SK-N-SH treated with all-trans-retinoic acid at 6 μM for 48 hours (cell line): ENCODE results near the gene AKNA.
"Not testable (repeated sequence)": the region's sequence is repeated elsewhere in the genome, so short reads cannot be mapped to it uniquely, and the experiment has no call there.

ENCODE experiments used
- ATAC-seq: fragments of 200-7000 bp; cut with Tn5 transposase; 3 replicates; pipeline ENCODE4 v1.9.1; 2020; ENCODE audit warnings: mild to moderate bottlenecking, moderate library complexity
- BACH2 ChIP-seq: fragments of 250-450 bp; sonication (Bioruptor Pico); IDR thresholded peaks from 2 replicates; pipeline ENCODE4 v1.9.0; 2021; ENCODE audit warnings: mild to moderate bottlenecking, borderline replicate concordance
- ESRRG ChIP-seq: fragments of 250-450 bp; sonication (Bioruptor Pico); IDR thresholded peaks from 2 replicates; pipeline ENCODE4 v1.6.1; 2021; ENCODE audit warnings: mild to moderate bottlenecking
- OSR1 ChIP-seq: fragments of 250-450 bp; sonication (Bioruptor Pico); IDR thresholded peaks from 2 replicates; pipeline ENCODE4 v1.8.0; 2022; ENCODE audit warnings: moderate library complexity, mild to moderate bottlenecking, inconsistent platforms
- PPARA ChIP-seq: fragments of 250-450 bp; sonication (Bioruptor Pico); IDR thresholded peaks from 2 replicates; pipeline ENCODE4 v1.5.0; 2020; ENCODE audit warnings: mild to moderate bottlenecking, borderline replicate concordance
- ZC3H10 ChIP-seq: fragments of 250-450 bp; sonication (Bioruptor Pico); IDR thresholded peaks from 2 replicates; pipeline ENCODE4 v1.5.1; 2021; ENCODE audit warnings: mild to moderate bottlenecking, moderate library complexity
- ZFP3 ChIP-seq: fragments of 250-450 bp; sonication (Bioruptor Pico); IDR thresholded peaks from 2 replicates; pipeline ENCODE4 v1.5.0; 2020; ENCODE audit warnings: mild to moderate bottlenecking, moderate library complexity
- ZNF565 ChIP-seq: fragments of 450-650 bp; formaldehyde crosslinking; conservative IDR thresholded peaks from 2 replicates; pipeline ENCODE4 v1.5.0; 2020; ENCODE audit warnings: low read depth, mild to moderate bottlenecking, moderate library complexity
- ZNF70 ChIP-seq: fragments of 450-650 bp; formaldehyde crosslinking; IDR thresholded peaks from 2 replicates; pipeline ENCODE4 v1.5.0; 2020; ENCODE audit warnings: mild to moderate bottlenecking, moderate library complexity
- ZNF8 ChIP-seq: fragments of 450-650 bp; formaldehyde crosslinking; IDR thresholded peaks from 2 replicates; pipeline ENCODE4 v1.5.0; 2020; ENCODE audit warnings: mild to moderate bottlenecking, moderate library complexity
- TF ChIP-seq, protein P1 (sequence below): fragments of 250-450 bp; sonication (Bioruptor Pico); IDR thresholded peaks from 2 replicates; pipeline ENCODE4 v1.8.0; 2021; ENCODE audit warnings: low read depth, mild to moderate bottlenecking, moderate library complexity, borderline replicate concordance
- TF ChIP-seq, protein P2 (sequence below): fragments of 250-450 bp; sonication (Bioruptor Pico); IDR thresholded peaks from 2 replicates; pipeline ENCODE4 v1.5.1; 2020; ENCODE audit warnings: low read depth, mild to moderate bottlenecking, moderate library complexity
- TF ChIP-seq, protein P3 (sequence below): fragments of 250-450 bp; sonication (Bioruptor Pico); IDR thresholded peaks from 2 replicates; pipeline ENCODE4 v1.8.0; 2020; ENCODE audit warnings: mild to moderate bottlenecking, moderate library complexity, borderline replicate concordance
- TF ChIP-seq, protein P4 (sequence below): fragments of 250-450 bp; sonication (Bioruptor Pico); IDR thresholded peaks from 2 replicates; pipeline ENCODE4 v1.5.0; 2020; ENCODE audit warnings: mild to moderate bottlenecking, moderate library complexity

The AKNA gene

DNA sequence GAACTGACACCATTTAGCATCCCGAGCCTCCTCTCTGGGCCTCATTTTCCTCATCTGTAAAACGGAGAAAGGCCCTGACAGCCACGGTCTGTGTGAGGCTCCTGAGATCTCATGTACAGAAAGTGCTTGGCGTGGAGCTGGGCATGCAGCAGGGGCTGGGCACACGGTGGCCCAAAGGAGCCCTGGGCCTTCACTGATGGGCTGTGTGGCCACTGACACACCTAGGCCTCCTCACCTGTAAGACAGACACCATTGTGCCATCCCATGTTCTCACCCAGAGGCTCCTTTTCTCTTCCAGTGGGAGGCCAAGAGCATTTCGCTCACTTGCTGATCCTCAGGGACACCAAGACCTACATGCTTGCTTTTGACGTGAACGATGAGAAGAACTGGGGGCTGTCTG is 63.3 kb downstream of the AKNA start:
- TF ChIP-seq OSR1 (CRISPR knock-in tag) (no peak), ZFP3 (CRISPR knock-in tag) (no peak), ZNF8 (CRISPR knock-in tag) (no peak), ESRRG (CRISPR knock-in tag) (no peak), ZNF70 (CRISPR knock-in tag) (no peak)
- TF ChIP-seq, protein P1, sequence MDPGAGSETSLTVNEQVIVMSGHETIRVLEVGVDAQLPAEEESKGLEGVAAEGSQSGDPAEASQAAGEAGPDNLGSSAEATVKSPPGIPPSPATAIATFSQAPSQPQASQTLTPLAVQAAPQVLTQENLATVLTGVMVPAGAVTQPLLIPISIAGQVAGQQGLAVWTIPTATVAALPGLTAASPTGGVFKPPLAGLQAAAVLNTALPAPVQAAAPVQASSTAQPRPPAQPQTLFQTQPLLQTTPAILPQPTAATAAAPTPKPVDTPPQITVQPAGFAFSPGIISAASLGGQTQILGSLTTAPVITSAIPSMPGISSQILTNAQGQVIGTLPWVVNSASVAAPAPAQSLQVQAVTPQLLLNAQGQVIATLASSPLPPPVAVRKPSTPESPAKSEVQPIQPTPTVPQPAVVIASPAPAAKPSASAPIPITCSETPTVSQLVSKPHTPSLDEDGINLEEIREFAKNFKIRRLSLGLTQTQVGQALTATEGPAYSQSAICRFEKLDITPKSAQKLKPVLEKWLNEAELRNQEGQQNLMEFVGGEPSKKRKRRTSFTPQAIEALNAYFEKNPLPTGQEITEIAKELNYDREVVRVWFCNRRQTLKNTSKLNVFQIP (CRISPR knock-in tag): no peak
- TF ChIP-seq, protein P2, sequence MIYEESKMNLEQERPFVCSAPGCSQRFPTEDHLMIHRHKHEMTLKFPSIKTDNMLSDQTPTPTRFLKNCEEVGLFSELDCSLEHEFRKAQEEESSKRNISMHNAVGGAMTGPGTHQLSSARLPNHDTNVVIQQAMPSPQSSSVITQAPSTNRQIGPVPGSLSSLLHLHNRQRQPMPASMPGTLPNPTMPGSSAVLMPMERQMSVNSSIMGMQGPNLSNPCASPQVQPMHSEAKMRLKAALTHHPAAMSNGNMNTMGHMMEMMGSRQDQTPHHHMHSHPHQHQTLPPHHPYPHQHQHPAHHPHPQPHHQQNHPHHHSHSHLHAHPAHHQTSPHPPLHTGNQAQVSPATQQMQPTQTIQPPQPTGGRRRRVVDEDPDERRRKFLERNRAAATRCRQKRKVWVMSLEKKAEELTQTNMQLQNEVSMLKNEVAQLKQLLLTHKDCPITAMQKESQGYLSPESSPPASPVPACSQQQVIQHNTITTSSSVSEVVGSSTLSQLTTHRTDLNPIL: no peak
- TF ChIP-seq, protein P3, sequence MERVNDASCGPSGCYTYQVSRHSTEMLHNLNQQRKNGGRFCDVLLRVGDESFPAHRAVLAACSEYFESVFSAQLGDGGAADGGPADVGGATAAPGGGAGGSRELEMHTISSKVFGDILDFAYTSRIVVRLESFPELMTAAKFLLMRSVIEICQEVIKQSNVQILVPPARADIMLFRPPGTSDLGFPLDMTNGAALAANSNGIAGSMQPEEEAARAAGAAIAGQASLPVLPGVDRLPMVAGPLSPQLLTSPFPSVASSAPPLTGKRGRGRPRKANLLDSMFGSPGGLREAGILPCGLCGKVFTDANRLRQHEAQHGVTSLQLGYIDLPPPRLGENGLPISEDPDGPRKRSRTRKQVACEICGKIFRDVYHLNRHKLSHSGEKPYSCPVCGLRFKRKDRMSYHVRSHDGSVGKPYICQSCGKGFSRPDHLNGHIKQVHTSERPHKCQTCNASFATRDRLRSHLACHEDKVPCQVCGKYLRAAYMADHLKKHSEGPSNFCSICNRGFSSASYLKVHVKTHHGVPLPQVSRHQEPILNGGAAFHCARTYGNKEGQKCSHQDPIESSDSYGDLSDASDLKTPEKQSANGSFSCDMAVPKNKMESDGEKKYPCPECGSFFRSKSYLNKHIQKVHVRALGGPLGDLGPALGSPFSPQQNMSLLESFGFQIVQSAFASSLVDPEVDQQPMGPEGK (CRISPR knock-in tag): no peak
- TF ChIP-seq, protein P4, sequence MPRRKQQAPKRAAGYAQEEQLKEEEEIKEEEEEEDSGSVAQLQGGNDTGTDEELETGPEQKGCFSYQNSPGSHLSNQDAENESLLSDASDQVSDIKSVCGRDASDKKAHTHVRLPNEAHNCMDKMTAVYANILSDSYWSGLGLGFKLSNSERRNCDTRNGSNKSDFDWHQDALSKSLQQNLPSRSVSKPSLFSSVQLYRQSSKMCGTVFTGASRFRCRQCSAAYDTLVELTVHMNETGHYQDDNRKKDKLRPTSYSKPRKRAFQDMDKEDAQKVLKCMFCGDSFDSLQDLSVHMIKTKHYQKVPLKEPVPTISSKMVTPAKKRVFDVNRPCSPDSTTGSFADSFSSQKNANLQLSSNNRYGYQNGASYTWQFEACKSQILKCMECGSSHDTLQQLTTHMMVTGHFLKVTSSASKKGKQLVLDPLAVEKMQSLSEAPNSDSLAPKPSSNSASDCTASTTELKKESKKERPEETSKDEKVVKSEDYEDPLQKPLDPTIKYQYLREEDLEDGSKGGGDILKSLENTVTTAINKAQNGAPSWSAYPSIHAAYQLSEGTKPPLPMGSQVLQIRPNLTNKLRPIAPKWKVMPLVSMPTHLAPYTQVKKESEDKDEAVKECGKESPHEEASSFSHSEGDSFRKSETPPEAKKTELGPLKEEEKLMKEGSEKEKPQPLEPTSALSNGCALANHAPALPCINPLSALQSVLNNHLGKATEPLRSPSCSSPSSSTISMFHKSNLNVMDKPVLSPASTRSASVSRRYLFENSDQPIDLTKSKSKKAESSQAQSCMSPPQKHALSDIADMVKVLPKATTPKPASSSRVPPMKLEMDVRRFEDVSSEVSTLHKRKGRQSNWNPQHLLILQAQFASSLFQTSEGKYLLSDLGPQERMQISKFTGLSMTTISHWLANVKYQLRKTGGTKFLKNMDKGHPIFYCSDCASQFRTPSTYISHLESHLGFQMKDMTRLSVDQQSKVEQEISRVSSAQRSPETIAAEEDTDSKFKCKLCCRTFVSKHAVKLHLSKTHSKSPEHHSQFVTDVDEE (CRISPR knock-in tag): no peak
- ATAC-seq: no peak

DNA sequence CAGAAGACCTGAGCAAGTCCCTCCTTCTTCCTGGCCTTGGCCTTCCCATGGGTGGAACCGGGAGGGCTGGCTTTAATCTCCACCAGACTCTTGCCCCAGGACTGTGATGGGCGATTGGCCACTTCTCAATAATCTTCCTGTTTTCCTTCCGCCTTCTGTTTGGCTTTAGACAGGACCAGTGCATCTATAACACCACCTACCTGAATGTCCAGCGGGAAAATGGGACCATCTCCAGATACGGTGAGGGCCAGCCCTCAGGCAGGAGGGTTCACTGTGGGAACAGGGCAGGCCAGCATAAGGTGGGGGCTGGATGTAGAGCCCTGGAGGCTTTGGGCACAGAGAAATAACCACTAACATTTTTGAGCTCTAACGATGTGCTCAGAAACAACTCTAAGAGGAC is 63.9 kb downstream of the AKNA start:
- not testable (repeated sequence) for ATAC-seq

DNA sequence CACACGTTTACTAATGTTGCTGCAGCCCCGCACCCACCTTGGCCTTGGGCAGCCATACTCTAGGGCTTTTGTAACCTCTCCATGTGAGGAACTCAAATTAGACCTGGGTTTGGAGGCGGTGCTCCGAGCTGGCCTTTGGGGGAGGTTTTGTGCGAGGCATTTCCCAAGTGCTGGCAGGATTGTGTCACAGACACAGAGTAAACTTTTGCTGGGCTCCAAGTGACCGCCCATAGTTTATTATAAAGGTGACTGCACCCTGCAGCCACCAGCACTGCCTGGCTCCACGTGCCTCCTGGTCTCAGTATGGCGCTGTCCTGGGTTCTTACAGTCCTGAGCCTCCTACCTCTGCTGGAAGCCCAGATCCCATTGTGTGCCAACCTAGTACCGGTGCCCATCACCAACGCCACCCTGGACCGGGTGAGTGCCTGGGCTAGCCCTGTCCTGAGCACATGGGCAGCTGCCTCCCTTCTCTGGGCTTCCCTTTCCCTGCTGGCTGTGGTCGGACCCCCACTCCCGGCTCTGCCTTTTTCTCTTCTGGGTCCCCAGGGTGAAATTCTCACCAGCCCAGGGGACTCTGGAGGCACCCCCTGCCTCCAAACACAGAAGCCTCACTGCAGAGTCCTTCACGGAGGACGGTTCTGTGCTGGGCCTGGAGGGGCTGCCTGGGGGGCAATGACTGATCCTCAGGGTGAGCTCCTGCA is 64.8 kb downstream of the AKNA start, which contains the start of gene ORM1:
Gene ORM1, plus strand, starts transcription at position 268 of the 701 bp plus-strand sequence. Its CDS starts 36 bp downstream, at position 304.
- not testable (repeated sequence) for ATAC-seq

DNA sequence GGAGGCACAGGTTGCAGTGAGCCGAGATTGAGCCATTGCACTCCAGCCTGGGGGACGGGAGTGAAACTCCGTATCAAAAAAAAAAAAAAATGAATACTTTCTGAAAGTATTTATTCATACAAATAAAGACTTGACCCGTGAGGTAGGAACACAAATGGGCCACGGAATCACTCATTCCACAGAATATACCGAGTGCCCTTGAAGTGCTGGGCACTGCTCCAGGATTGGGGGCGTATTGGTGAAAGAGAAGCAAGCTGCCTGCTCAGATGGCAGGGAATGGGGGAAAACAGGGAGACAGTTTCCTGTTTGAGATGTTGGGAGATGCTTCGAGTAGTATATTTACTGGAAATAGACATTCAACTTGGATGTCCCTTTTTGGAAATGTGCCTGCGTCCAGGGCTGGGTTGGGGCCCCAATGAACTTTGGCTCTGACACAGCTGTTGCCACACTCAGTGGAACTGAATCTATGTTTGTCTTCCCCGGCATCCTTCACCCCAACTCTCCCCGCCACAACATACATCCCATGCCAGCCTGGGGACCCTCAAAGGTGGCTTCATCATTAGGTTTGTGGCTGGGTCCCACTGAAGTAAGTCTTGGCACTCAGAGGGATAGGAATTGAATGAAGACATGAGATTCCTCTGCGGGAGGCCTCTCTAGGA is 65.5 kb downstream of the AKNA start:
- not testable (repeated sequence) for ATAC-seq

DNA sequence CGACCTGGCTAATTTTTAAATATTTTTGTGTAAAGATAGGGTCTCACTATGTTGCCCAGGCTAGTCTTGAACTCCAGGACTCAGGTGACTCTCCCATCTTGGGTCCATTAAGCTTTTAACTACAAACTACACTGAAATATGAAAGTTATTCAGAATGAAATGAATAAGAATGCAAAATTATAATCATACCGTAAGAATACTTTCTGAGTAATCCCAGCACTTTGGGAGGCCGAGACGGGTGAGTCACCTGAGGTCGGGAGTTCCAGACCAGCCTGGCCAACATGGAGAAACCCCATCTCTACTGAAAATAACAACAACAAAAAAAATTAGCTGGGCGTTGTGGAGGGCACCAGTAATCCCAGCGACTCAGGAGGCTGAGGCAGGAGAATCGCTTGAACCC is 66.0 kb downstream of the AKNA start:
- peak; percentile 52 for ATAC-seq
- TF ChIP-seq ZNF565 (CRISPR knock-in tag): no peak
- TF ChIP-seq BACH2 (CRISPR knock-in tag): no peak
- TF ChIP-seq, protein P1 (CRISPR knock-in tag): no peak
- TF ChIP-seq OSR1 (CRISPR knock-in tag): no peak
- TF ChIP-seq, protein P3 (CRISPR knock-in tag): no peak
- TF ChIP-seq ZC3H10 (CRISPR knock-in tag): no peak
- no peak for TF ChIP-seq PPARA (CRISPR knock-in tag)

DNA sequence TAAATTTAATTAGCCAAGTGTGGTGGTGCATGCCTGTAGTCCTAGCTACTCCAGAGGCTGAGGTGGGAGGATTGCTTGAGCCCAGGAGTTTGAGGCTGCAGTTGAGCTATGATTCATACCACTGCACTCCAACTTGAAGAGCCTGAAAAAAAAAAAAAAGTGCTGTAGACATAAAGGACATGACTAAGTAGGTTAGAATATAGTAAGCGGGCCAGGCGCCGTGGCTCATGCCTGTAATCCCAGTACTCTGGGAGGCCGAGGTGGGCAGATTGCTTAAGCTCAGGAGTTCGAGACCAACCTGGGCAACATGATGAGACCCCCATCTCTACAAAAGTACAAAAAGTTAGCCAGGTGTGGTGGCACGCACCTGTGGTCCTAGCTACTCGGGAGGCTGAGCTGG is 67.1 kb downstream of the AKNA start:
- ATAC-seq: peak; percentile 51
